Trophoblast cell (in vitro differentiated cells and primary cell): ENCODE measurements around the gene IRF9.

ENCODE experiments used
- DNase-seq, 2 donors: peaks; one replicate each; pipeline ENCODE4 v3.0.0-alpha.2; 2016
- H2AFZ ChIP-seq: 2 replicates; pipeline ENCODE4 v1.6.1; 2013; ENCODE audit warnings: low read length, moderate library complexity, mild to moderate bottlenecking; ENCODE audit not compliant: insufficient read depth, poor library complexity
- H2AK5ac ChIP-seq: 2 replicates; pipeline ENCODE4 v1.6.1; 2013; ENCODE audit warnings: mild to moderate bottlenecking, low read length
- H2BK120ac ChIP-seq: 2 replicates; pipeline ENCODE4 v1.6.1; 2013; ENCODE audit warnings: low read length, mild to moderate bottlenecking, moderate library complexity; ENCODE audit not compliant: insufficient read depth, poor library complexity
- H2BK12ac ChIP-seq: 2 replicates; pipeline ENCODE4 v1.6.1; 2013; ENCODE audit warnings: mild to moderate bottlenecking, low read length, moderate library complexity
- H2BK5ac ChIP-seq: 2 replicates; pipeline ENCODE4 v1.6.1; 2013; ENCODE audit warnings: low read length, low read depth, moderate library complexity, mild to moderate bottlenecking; ENCODE audit not compliant: poor library complexity
- H3K14ac ChIP-seq: 2 replicates; pipeline ENCODE4 v1.6.1; 2013; ENCODE audit warnings: mild to moderate bottlenecking, low read length
- H3K18ac ChIP-seq: 2 replicates; pipeline ENCODE4 v1.6.1; 2013; ENCODE audit warnings: mild to moderate bottlenecking, low read length
- H3K23ac ChIP-seq: 2 replicates; pipeline ENCODE4 v1.6.1; 2013; ENCODE audit warnings: low read length
- H3K27ac ChIP-seq: 2 replicates; pipeline ENCODE4 v1.5.1; 2013; ENCODE audit warnings: low read depth, mild to moderate bottlenecking, inconsistent platforms, low read length, moderate library complexity
- H3K27me3 ChIP-seq: 2 replicates; pipeline ENCODE4 v1.6.1; 2013; ENCODE audit warnings: inconsistent platforms, mild to moderate bottlenecking, low read length, moderate library complexity; ENCODE audit not compliant: insufficient read depth
- H3K36me3 ChIP-seq, 2 experiments: 1 replicate in 1 of 2; 2 replicates in 1 of 2; pipeline ENCODE4 v1.6.1; 2013; ENCODE audit warnings: low read length in 2 of 2, mild to moderate bottlenecking in 2 of 2, moderate library complexity in 1 of 2; ENCODE audit not compliant: insufficient read depth in 2 of 2, control insufficient read depth in 1 of 2
- H3K4ac ChIP-seq: 2 replicates; pipeline ENCODE4 v1.6.1; 2013; ENCODE audit warnings: low read depth, mild to moderate bottlenecking, low read length, moderate library complexity
- H3K4me1 ChIP-seq, 2 experiments: 1 replicate in 1 of 2; 2 replicates in 1 of 2; pipeline ENCODE4 v1.6.1; 2013; ENCODE audit warnings: low read length in 2 of 2, mild to moderate bottlenecking in 2 of 2, moderate library complexity in 1 of 2; ENCODE audit not compliant: insufficient read depth in 2 of 2, control insufficient read depth in 1 of 2
- H3K4me2 ChIP-seq: 2 replicates; pipeline ENCODE4 v1.6.1; 2013; ENCODE audit warnings: inconsistent platforms, mild to moderate bottlenecking, low read length, moderate library complexity
- H3K4me3 ChIP-seq: 2 replicates; pipeline ENCODE4 v1.5.1; 2013; ENCODE audit warnings: mild to moderate bottlenecking, low read depth, low read length, inconsistent platforms
- H3K79me1 ChIP-seq: one replicate; pipeline ENCODE4 v1.6.1; 2013; ENCODE audit warnings: low read length
- H3K79me2 ChIP-seq: 2 replicates; pipeline ENCODE4 v1.6.1; 2013; ENCODE audit warnings: low read length, mild to moderate bottlenecking; ENCODE audit not compliant: control insufficient read depth, insufficient read depth, poor library complexity
- H3K9ac ChIP-seq: 2 replicates; pipeline ENCODE4 v1.6.1; 2013; ENCODE audit warnings: mild to moderate bottlenecking, low read length
- H3K9me3 ChIP-seq: 2 replicates; pipeline ENCODE4 v1.6.1; 2013; ENCODE audit warnings: low read depth, mild to moderate bottlenecking, control low read depth, inconsistent platforms, low read length; ENCODE audit not compliant: insufficient read depth
- H4K12ac ChIP-seq: 2 replicates; pipeline ENCODE4 v1.6.1; 2013; ENCODE audit warnings: low read depth, mild to moderate bottlenecking, low read length, moderate library complexity
- H4K8ac ChIP-seq: 2 replicates; pipeline ENCODE4 v1.6.1; 2013; ENCODE audit warnings: low read depth, mild to moderate bottlenecking, low read length, moderate library complexity
- H4K91ac ChIP-seq: one replicate; pipeline ENCODE4 v1.6.1; 2013; ENCODE audit warnings: low read depth, mild to moderate bottlenecking, low read length, moderate library complexity
- WGBS: extraction: QIAGEN DNeasy Blood & Tissue Kit; methylation state at CpG from one replicate; pipeline ENCODE4 v1.1.7; 2013; ENCODE audit warnings: missing lambda C conversion rate; ENCODE audit not compliant: insufficient read length, insufficient coverage; ENCODE audit errors: extremely low coverage; 5-methylcytosine and 5-hydroxymethylcytosine counted together

IRF9 gene

DNA sequence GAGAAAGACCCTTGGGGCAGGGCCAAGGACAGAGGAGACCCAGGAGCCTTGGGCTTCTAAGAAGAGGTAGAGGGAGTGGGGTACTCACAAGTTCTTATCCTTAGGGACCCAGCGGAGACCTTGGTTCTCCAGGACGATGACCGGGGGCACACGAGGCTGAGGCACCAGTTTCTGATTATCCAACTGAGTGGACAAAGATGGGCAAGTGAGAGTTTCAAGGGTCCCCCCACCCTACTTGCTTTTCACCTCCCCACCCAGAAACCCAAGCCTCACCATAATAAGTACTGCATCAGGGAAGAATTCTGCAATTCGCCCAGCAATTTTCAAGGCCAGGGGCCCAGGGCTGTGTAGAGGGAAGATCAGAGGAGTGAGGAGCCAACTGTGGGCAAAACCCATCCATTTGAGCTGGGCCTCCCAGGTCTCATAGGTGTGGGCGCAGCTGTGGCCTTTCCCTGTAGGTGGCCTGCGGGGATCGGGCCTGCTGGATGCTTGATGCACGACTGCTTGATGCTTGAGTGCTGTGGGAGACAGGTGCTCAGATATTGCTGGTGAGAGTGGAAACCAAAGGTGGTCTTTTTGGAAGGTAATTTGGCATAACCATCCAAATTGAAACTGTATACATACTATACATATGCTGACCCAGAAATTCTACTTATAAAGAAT lies 21.7 kb upstream of the IRF9 start:
- peaks cover 13% of the 10 kb centered on the region for H3K79me1 ChIP-seq
- peaks cover 6 to 10% of the 10 kb centered on the region in 2 experiments for H3K4me1 ChIP-seq
- no peak overlapping the region for H2BK12ac ChIP-seq
- H2AFZ ChIP-seq, result no peak overlapping the region
- H4K12ac ChIP-seq, result no peak overlapping the region
- no peak for DNase-seq
- no peak overlapping the region for H3K4me2 ChIP-seq
- H4K8ac ChIP-seq, result no peak overlapping the region
- H3K4me3 ChIP-seq, result no peak overlapping the region
- no peak overlapping the region for H2AK5ac ChIP-seq
- no peaks in the 10 kb centered on the region for H3K27me3 ChIP-seq
- H3K9ac ChIP-seq, result no peak overlapping the region
- H3K27ac ChIP-seq, result no peak overlapping the region
- H3K36me3 ChIP-seq, result peaks cover 23% of the 10 kb centered on the region in 2 experiments
- no peak overlapping the region for H2BK120ac ChIP-seq
- no CpG with 5 or more reads among the region's 9 CpGs for WGBS
- no peak overlapping the region for H3K4ac ChIP-seq
- no peak overlapping the region for H3K23ac ChIP-seq
- H2BK5ac ChIP-seq, result no peak overlapping the region
- H3K18ac ChIP-seq, result no peak overlapping the region
- H3K14ac ChIP-seq, result no peak overlapping the region
- no peak overlapping the region for H4K91ac ChIP-seq
- peaks cover 8% of the 10 kb centered on the region for H3K79me2 ChIP-seq
- peaks cover 1% of the 10 kb centered on the region for H3K9me3 ChIP-seq

DNA sequence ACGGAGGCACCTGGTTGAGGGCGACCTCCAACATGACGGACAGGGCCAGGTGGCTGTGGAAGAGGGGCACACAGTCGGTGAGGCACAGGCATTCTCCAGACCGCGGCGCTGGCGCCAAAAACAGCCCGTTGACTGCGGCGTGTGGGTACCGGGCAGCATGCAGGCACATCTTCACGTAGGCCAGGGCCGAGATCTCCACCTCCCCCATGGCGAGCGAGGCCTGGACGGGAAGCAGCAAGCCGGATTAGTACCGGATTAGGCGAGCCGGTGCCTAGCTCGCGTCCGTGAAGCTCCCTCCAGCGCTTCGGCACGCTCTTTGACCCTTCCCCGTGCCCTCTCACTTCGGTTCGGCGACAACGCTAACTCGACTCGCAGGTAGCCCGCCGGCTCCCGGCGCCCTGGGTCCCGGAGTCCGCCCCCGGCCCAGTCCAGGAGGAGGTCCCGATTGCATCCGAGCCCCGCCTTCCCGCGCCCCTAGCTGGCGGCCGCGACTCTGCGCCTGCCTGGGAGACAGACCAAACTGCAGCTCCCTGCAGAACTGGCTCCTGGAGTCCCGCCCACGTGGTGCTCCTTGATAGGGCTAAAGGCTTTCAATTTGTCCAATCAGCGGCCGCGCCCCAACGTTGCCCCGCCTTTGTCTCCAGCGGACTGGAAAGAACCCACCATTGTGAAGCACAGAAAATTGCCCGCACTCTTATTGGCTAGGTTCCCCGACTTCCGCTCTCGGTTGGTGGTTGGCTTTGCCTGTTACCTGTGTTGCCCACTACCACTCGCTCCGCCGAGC lies 19.8 kb upstream of the IRF9 start, which contains the start of gene EMC9:
TSS of gene EMC9 (minus strand) at position 495 of the 784 bp plus-strand sequence. CDS start at position 208, 287 bp downstream.
- Histone ChIP-seq H3K79me2 (peaks cover 8% of the 10 kb centered on the region), H2AK5ac (peak within 1 kb of the TSS; percentile 67), H3K36me3 (peaks cover 23% of the 10 kb centered on the region in 2 experiments), H3K23ac (no peak within 1 kb of the TSS), H2BK12ac (no peak within 1 kb of the TSS), H3K79me1 (peaks cover 13% of the 10 kb centered on the region), H2BK5ac (peak within 1 kb of the TSS; percentile 81), H2BK120ac (peak within 1 kb of the TSS; percentile 65), H4K91ac (peak within 1 kb of the TSS; percentile 83), H3K4me2 (peak within 1 kb of the TSS; percentile 90), H2AFZ (peak within 1 kb of the TSS; percentile 77), H3K18ac (peak within 1 kb of the TSS; percentile 95), H3K9ac (peak within 1 kb of the TSS; percentile 88), H3K4me1 (peaks cover 8 to 15% of the 10 kb centered on the region in 2 experiments), H3K9me3 (peaks cover 1% of the 10 kb centered on the region), H3K4me3 (peak within 1 kb of the TSS; percentile 94), H3K27ac (peak within 1 kb of the TSS; percentile 84), H3K27me3 (no peaks in the 10 kb centered on the region), H3K4ac (peak within 1 kb of the TSS; percentile 92), H4K8ac (peak within 1 kb of the TSS; percentile 93), H3K14ac (peak within 1 kb of the TSS; percentile 95), H4K12ac (peak within 1 kb of the TSS; percentile 48)
- WGBS, result no CpG with 5 or more reads among the region's 65 CpGs
- peak; percentile 100 for DNase-seq

DNA sequence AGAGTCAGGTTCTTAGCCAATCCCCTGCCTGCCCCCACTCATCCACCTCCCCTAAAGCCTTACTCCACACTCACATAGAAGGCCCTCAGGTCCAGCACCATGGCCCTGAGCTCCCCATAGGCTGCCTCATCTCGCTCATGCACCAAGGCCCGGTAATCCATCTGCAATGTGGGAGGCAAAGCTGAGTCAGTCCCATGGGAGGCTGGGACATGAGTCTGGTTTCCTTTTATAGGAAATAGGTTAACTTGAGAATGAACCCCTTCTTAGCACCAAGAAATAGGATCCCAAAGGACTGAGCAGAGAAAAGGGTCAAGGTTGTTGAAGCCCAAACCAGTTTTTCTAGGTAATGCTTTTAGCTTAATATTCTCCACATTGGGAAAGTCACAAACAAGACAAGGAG lies 17.6 kb upstream of the IRF9 start:
- H2AK5ac ChIP-seq, result no peak overlapping the region
- H2BK12ac ChIP-seq, result no peak overlapping the region
- H3K9ac ChIP-seq, result no peak overlapping the region
- no peak overlapping the region for H4K12ac ChIP-seq
- no peak overlapping the region for H2BK5ac ChIP-seq
- no peak overlapping the region for H3K18ac ChIP-seq
- no peak overlapping the region for H3K14ac ChIP-seq
- peaks cover 9 to 16% of the 10 kb centered on the region in 2 experiments for H3K4me1 ChIP-seq
- no peak overlapping the region for H3K4me2 ChIP-seq
- no peak overlapping the region for H4K91ac ChIP-seq
- no peaks in the 10 kb centered on the region for H3K27me3 ChIP-seq
- H3K79me1 ChIP-seq, result peaks cover 21% of the 10 kb centered on the region
- no CpG with 5 or more reads among the region's 2 CpGs for WGBS
- peaks cover 19% of the 10 kb centered on the region for H3K79me2 ChIP-seq
- H3K9me3 ChIP-seq, result peaks cover 1% of the 10 kb centered on the region
- no peak overlapping the region for H3K23ac ChIP-seq
- no peak overlapping the region for H3K27ac ChIP-seq
- H2BK120ac ChIP-seq, result no peak overlapping the region
- no peak overlapping the region for H4K8ac ChIP-seq
- DNase-seq, result no peak
- H2AFZ ChIP-seq, result no peak overlapping the region
- H3K4me3 ChIP-seq, result no peak overlapping the region
- H3K4ac ChIP-seq, result no peak overlapping the region
- H3K36me3 ChIP-seq, result peaks cover 14 to 16% of the 10 kb centered on the region in 2 experiments

DNA sequence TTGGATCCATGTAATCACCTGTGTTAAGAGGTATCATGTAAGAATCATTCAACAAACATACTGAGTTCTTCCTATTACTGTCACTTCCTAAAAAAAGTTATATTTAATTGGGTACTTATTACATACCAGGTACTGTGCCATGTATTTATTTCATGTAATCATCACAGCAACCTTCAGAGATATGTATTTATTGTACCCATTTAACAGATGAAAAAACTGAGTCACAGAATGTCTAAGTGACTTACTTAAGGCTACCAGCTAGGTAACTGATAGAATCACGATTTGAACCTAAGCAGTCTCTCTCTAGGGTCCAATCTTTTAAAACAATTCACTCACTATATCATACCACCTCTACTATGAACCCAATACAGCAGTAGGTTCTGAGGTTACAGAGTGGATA lies 16.6 kb upstream of the IRF9 start:
- H3K79me2 ChIP-seq, result peaks cover 19% of the 10 kb centered on the region
- H2BK120ac ChIP-seq, result no peak overlapping the region
- no peak overlapping the region for H2AK5ac ChIP-seq
- no peak overlapping the region for H3K27ac ChIP-seq
- no peaks in the 10 kb centered on the region for H3K27me3 ChIP-seq
- H3K4me1 ChIP-seq, result peaks cover 10 to 16% of the 10 kb centered on the region in 2 experiments
- peaks cover 10 to 13% of the 10 kb centered on the region in 2 experiments for H3K36me3 ChIP-seq
- no CpG with 5 or more reads among the region's 1 CpG for WGBS
- H3K4ac ChIP-seq, result no peak overlapping the region
- no peak overlapping the region for H2AFZ ChIP-seq
- no peak overlapping the region for H4K8ac ChIP-seq
- no peak overlapping the region for H3K9ac ChIP-seq
- H3K18ac ChIP-seq, result no peak overlapping the region
- no peak overlapping the region for H3K23ac ChIP-seq
- no peak overlapping the region for H2BK5ac ChIP-seq
- no peak overlapping the region for H3K4me3 ChIP-seq
- no peak overlapping the region for H3K4me2 ChIP-seq
- H3K14ac ChIP-seq, result no peak overlapping the region
- H2BK12ac ChIP-seq, result no peak overlapping the region
- H4K12ac ChIP-seq, result no peak overlapping the region
- no peak for DNase-seq
- no peak overlapping the region for H4K91ac ChIP-seq
- H3K9me3 ChIP-seq, result peaks cover 1% of the 10 kb centered on the region
- H3K79me1 ChIP-seq, result peaks cover 21% of the 10 kb centered on the region
